Breast epithelium (tissue), 4 donors: ENCODE data around the gene EPM2A. TPM values are rescaled to one million over a fixed set of nuclear protein-coding genes. Genes with fewer than 3 reads are reported as not detected.

Experiments used
- DNase-seq, 2 donors: peaks; one replicate each; pipeline ENCODE4 v3.0.0-alpha.2; 2019; ENCODE audit warnings: low spot score in 2 of 2
- H3K27ac ChIP-seq, 2 donors: fragments of 200-600 bp; sonication (generic) in 1 of 2; one replicate each; pipeline ENCODE4 v1.5.1; 2016 to 2019; ENCODE audit warnings: mild to moderate bottlenecking in 1 of 2
- H3K27me3 ChIP-seq, 2 donors: fragments of 200-600 bp; sonication (generic) in 1 of 2; one replicate each; pipeline versions ENCODE4 v1.5.1 to v1.6.0; 2017 to 2019; ENCODE audit warnings: control low read depth in 1 of 2, mild to moderate bottlenecking in 1 of 2
- H3K36me3 ChIP-seq: fragments of 200-600 bp; one replicate; pipeline ENCODE4 v1.5.1; 2019
- H3K4me1 ChIP-seq, 2 donors: fragments of 200-600 bp; sonication (generic); one replicate each; pipeline ENCODE4 v1.5.1; 2016 to 2019; ENCODE audit warnings: control low read depth in 1 of 2
- H3K4me3 ChIP-seq, 3 donors: fragments of 200-600 bp; sonication (generic); 1 replicate in 2 of 3; 2 replicates in 1 of 3; pipeline ENCODE4 v1.5.1; 2016 to 2019; ENCODE audit warnings: mild to moderate bottlenecking in 3 of 3, moderate library complexity in 2 of 3
- H3K9me3 ChIP-seq, 2 donors: fragments of 200-600 bp; sonication (generic) in 1 of 2; one replicate each; pipeline ENCODE4 v1.5.1; 2016 to 2019; ENCODE audit warnings: control low read depth in 1 of 2
- POLR2A ChIP-seq: fragments of 450-650 bp; IDR thresholded peaks from one replicate; pipeline ENCODE4 v1.6.1; 2016; ENCODE audit warnings: antibody characterized with exemption, mild to moderate bottlenecking, moderate library complexity
- POLR2AphosphoS5 ChIP-seq, 3 donors: sonication (generic); formaldehyde crosslinking; IDR thresholded peaks; one replicate each; pipeline ENCODE4 v1.6.1; 2017; ENCODE audit warnings: antibody characterized with exemption in 3 of 3
- intact Hi-C: fragments of 100-400 bp; cut with DNase I; formaldehyde crosslinking; loops from one replicate; pipeline ENCODE4 v1.15.1; 2023; ENCODE audit warnings: low total_unique reads
- total RNA-seq, 3 donors: library from RNA; depleted of rRNA; stranded (reverse); fragments of >200 nt; gene quantifications; one replicate each; pipeline ENCODE4 v1.1.0, GENCODE V29; 2016
- TF ChIP-seq, protein P1 (sequence below), 3 donors: fragments of 450-650 bp; IDR thresholded peaks; one replicate each; pipeline ENCODE4 v1.5.1; 2016 to 2017; ENCODE audit warnings: antibody characterized with exemption in 3 of 3, mild to moderate bottlenecking in 3 of 3, moderate library complexity in 3 of 3

EPM2A gene
- total RNA-seq, 3 donors from 2014 or later: 14.1 to 19.5 (median 15.7) TPM

DNA sequence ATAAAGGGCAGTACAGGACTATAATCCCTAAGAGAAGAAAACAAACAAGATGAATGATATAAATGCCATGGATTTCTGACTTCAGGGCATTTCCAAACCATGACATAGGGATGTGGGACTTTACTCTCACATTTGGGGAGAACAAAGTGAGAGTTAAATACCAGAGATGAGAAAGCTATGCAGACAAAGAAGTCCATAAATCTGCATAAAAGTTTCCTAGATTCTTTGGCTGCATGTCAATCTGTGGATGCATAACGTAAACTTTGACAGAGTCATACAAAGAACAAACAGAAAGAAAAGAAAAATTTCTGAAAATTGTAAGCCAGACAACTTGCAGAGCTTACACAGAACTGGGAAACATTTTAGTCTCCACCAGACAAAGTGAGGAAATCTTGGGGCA is 11.7 kb downstream of the EPM2A start:
- TF ChIP-seq, protein P1, sequence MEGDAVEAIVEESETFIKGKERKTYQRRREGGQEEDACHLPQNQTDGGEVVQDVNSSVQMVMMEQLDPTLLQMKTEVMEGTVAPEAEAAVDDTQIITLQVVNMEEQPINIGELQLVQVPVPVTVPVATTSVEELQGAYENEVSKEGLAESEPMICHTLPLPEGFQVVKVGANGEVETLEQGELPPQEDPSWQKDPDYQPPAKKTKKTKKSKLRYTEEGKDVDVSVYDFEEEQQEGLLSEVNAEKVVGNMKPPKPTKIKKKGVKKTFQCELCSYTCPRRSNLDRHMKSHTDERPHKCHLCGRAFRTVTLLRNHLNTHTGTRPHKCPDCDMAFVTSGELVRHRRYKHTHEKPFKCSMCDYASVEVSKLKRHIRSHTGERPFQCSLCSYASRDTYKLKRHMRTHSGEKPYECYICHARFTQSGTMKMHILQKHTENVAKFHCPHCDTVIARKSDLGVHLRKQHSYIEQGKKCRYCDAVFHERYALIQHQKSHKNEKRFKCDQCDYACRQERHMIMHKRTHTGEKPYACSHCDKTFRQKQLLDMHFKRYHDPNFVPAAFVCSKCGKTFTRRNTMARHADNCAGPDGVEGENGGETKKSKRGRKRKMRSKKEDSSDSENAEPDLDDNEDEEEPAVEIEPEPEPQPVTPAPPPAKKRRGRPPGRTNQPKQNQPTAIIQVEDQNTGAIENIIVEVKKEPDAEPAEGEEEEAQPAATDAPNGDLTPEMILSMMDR (IDR thresholded peaks at IDR 0.05): no peak
- no peak for TF ChIP-seq POLR2A
- no peak for TF ChIP-seq POLR2AphosphoS5 (IDR thresholded peaks at IDR 0.05)
- no peaks in the 10 kb centered on the region for H3K27me3 ChIP-seq
- no peak for DNase-seq
- no peak overlapping the region for H3K4me3 ChIP-seq
- intact Hi-C loops: no loop called here
- H3K9me3 ChIP-seq: peaks cover 4 to 9% of the 10 kb centered on the region in 2 donors
- no peak overlapping the region for H3K27ac ChIP-seq
- H3K4me1 ChIP-seq: no peaks in the 10 kb centered on the region
- H3K36me3 ChIP-seq: no peaks in the 10 kb centered on the region

DNA sequence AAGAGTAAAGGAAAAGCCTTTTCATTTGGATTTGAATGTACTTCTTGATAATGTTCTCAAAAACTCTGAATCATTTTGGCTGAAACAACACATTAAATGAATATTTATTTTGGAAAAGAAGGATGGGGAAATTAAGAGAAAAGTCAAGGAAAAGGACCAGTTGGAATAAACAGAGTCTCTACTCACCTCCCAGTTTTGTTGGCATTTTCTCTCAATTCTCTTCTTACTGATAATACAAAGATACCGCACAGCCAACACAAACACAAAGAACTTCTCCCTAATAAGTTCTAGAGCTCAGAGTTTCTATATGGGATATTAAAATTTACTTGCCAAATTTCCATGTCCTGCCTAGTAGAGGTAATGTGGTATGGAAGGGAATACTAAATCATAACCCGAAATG is 13.1 kb downstream of the EPM2A start:
- no peaks in the 10 kb centered on the region for H3K9me3 ChIP-seq
- TF ChIP-seq POLR2A: no peak
- no peak for TF ChIP-seq POLR2AphosphoS5 (IDR thresholded peaks at IDR 0.05)
- TF ChIP-seq, protein P1 (IDR thresholded peaks at IDR 0.05): no peak
- H3K4me3 ChIP-seq: no peak overlapping the region
- H3K4me1 ChIP-seq: no peaks in the 10 kb centered on the region
- no peaks in the 10 kb centered on the region for H3K36me3 ChIP-seq
- intact Hi-C loops: no loop called here
- no peak overlapping the region for H3K27ac ChIP-seq
- H3K27me3 ChIP-seq: no peaks in the 10 kb centered on the region
- DNase-seq: no peak

DNA sequence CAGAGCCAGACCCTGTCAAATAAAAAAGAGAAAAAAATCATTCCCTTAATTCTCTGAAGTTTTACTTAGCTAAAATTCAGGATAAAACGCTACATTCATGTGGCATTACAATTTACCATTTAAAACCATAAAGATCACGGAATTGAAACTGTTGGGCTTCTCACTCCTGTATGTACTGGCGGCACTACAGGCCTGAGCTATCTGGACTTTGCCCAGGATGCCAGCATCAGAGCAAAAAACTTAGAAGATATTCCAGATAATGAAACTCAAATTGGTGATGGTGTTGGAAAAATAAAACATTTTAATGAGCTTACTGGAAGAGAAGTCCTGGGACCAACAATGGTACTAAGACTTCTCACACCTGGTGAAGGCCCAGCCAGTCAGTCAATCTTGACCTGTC is 14.2 kb downstream of the EPM2A start:
- H3K36me3 ChIP-seq: no peaks in the 10 kb centered on the region

DNA sequence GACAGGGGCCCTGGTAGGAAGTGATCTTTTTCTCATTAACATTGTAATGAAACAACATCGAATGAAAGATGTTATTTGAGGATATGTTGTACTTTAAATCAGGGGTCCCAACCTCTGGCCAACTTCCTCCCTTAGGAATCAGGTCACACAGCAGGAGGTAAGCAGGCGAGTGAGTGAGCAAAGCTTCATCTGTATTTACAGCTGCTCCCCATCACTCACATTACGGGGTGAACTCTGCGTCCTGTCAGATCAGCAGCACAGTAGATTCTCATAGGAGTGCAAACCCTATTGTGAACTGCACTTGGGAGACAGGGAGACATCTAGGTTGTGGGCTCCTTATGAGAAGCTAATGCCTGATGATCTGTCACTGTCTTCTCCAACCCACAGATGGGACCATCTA is 19.9 kb downstream of the EPM2A start:
- H3K9me3 ChIP-seq: peaks cover 0 to 5% of the 10 kb centered on the region in 2 donors
- TF ChIP-seq POLR2A (no peak), POLR2AphosphoS5 (IDR thresholded peaks at IDR 0.05) (no peak)
- TF ChIP-seq, protein P1 (IDR thresholded peaks at IDR 0.05): no peak
- H3K27ac ChIP-seq: no peak overlapping the region
- H3K4me1 ChIP-seq: no peaks in the 10 kb centered on the region
- no peaks in the 10 kb centered on the region for H3K36me3 ChIP-seq
- no peaks in the 10 kb centered on the region for H3K27me3 ChIP-seq
- H3K4me3 ChIP-seq: no peak overlapping the region
- intact Hi-C loops: loop anchor here (10.0 kb wide), 1 partner anchor 939 kb away; no protein-coding TSS in a partner anchor
- DNase-seq: no peak

More for the DNA sequence above, 14.2 kb downstream of the EPM2A start:
- Histone ChIP-seq H3K27me3 (no peaks in the 10 kb centered on the region), H3K9me3 (no peaks in the 10 kb centered on the region), H3K27ac (no peak overlapping the region), H3K4me1 (no peaks in the 10 kb centered on the region), H3K4me3 (no peak overlapping the region)
- TF ChIP-seq POLR2AphosphoS5 (IDR thresholded peaks at IDR 0.05) (no peak), POLR2A (no peak)
- TF ChIP-seq, protein P1 (IDR thresholded peaks at IDR 0.05): no peak
- intact Hi-C loops: no loop called here
- DNase-seq: no peak

DNA sequence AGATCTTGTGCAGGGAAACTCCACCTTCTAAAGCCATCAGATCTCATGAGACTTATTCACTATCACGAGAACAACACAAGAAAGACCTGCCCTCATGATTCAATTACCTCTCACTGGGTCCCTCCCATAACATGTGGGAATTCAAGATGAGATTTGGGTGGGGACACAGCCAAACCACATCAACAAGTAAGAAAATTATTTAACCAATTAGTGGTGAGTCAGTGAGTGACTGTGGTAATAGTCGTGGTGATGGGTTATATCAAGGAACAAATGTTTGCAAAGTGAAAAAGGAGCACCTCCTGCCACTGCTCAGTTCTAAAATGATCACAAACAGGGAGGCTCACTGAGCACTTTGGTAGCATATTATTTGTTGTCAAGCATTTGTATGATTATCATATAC is 20.6 kb downstream of the EPM2A start:
- Histone ChIP-seq H3K9me3 (peaks cover 0 to 5% of the 10 kb centered on the region in 2 donors), H3K36me3 (no peaks in the 10 kb centered on the region), H3K4me1 (no peaks in the 10 kb centered on the region), H3K27ac (no peak overlapping the region), H3K27me3 (no peaks in the 10 kb centered on the region), H3K4me3 (no peak overlapping the region)
- intact Hi-C loops: loop anchor here (10.0 kb wide), 1 partner anchor 940 kb away; no protein-coding TSS in a partner anchor
- TF ChIP-seq POLR2A: no peak
- TF ChIP-seq POLR2AphosphoS5 (IDR thresholded peaks at IDR 0.05): no peak
- no peak for DNase-seq

DNA sequence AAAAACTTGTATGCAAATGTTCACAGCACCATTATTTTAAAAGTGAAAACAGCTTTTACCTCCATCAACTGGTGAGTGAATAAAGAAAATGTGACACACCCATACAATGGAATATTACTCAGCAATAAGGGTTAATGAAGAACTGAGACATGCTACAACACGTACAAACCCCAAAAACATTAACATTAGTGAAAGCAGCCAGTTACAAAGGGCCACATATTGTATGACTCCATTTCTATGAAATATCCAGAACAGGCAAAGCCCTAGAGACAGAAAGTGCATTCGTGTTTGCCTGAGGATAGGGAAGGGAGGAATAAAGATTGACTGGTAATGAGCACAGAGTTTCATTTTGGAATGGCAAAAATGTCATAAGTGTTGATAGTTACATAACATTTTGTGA is 21.5 kb downstream of the EPM2A start:
- no peak for DNase-seq
- Histone ChIP-seq H3K4me3 (no peak overlapping the region), H3K27ac (no peak overlapping the region), H3K4me1 (no peaks in the 10 kb centered on the region), H3K9me3 (peaks cover 0 to 5% of the 10 kb centered on the region in 2 donors), H3K27me3 (no peaks in the 10 kb centered on the region), H3K36me3 (no peaks in the 10 kb centered on the region)
- TF ChIP-seq, protein P1 (IDR thresholded peaks at IDR 0.05): no peak
- TF ChIP-seq POLR2A: no peak
- intact Hi-C loops: loop anchor here (10.0 kb wide), 1 partner anchor 941 kb away; no protein-coding TSS in a partner anchor
